Breast epithelium (tissue), 3 donors: Measurements from ENCODE around the gene CIZ1.

ENCODE experiments used
- POLR2AphosphoS5 ChIP-seq, 3 donors: sonication (generic); formaldehyde crosslinking; IDR thresholded peaks; one replicate each; pipeline ENCODE4 v1.6.1; 2017; ENCODE audit warnings: antibody characterized with exemption in 3 of 3
- TF ChIP-seq, protein P1 (sequence below), 3 donors: fragments of 450-650 bp; IDR thresholded peaks; one replicate each; pipeline ENCODE4 v1.5.1; 2016 to 2017; ENCODE audit warnings: antibody characterized with exemption in 3 of 3, mild to moderate bottlenecking in 3 of 3, moderate library complexity in 3 of 3

DNA sequence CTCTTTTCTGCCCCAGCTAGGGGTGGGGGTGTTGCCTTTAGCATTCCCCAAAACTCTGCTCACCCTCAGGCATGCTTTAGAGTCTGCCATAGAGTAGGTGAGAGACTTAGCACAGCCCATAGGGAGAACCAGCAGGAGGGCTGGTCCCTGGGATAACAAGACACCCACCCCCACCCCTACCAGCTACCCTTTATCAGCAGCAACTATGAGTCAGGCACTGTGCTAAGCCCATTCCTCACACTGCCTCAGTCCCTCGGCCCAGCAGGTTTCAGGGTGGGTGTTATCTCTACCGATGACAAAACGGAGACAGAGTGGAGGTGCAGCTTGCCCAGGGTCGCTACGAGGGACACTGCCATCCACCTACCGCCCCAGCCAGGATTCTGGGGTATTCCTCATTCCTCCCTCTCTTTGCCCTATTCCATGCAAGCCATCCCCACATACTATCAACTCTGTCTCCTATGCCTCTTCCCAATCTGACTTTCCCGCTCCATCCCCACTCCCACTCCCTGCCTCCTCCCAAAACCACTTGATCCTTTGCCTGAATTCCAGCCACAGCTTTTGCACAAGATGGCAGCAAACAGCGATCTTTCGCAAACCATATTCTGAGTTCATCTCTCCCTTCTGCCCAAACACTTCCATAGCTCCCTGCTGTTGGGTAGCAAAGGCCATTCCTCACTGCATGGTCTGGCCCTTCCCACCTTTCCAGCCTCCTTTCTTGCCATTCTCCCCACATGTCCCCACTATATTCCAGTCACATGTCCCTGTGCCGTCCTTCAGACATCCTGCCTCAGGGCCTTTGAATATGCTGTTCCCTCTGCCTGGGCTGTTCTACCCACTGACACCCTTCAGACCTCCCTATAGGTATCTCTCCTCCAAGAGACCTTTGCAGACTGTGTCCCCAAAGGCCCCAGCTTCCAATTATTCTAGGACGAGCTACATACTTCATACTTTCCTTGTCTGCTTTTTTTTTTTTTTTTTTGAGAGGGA lies 5.1 kb downstream of the CIZ1 start:
- TF ChIP-seq, protein P1, sequence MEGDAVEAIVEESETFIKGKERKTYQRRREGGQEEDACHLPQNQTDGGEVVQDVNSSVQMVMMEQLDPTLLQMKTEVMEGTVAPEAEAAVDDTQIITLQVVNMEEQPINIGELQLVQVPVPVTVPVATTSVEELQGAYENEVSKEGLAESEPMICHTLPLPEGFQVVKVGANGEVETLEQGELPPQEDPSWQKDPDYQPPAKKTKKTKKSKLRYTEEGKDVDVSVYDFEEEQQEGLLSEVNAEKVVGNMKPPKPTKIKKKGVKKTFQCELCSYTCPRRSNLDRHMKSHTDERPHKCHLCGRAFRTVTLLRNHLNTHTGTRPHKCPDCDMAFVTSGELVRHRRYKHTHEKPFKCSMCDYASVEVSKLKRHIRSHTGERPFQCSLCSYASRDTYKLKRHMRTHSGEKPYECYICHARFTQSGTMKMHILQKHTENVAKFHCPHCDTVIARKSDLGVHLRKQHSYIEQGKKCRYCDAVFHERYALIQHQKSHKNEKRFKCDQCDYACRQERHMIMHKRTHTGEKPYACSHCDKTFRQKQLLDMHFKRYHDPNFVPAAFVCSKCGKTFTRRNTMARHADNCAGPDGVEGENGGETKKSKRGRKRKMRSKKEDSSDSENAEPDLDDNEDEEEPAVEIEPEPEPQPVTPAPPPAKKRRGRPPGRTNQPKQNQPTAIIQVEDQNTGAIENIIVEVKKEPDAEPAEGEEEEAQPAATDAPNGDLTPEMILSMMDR (IDR thresholded peaks at IDR 0.05): no peak
- TF ChIP-seq POLR2AphosphoS5 (IDR thresholded peaks at IDR 0.05): no peak
